NCI-H1417 treated with DMSO at 0.1 percent for 48 hours (cell line): ENCODE results near the gene RAPGEF2.
A peak's percentile ranks its signal among the peaks of the same experiment; 100 is the strongest.
"Not testable (repeated sequence)": the region's sequence is repeated elsewhere in the genome, so short reads cannot be mapped to it uniquely, and the experiment has no call there.

ENCODE experiments used
- DNase-seq: peaks from one replicate; lab custom pipeline; 2025; lab: John Stamatoyannopoulos, UW

Gene RAPGEF2

GRCh38 chr4:159161436-159161835 lies 58.6 kb downstream of the RAPGEF2 start:
- not testable (repeated sequence) for DNase-seq

GRCh38 chr4:159162576-159162975 lies 59.7 kb downstream of the RAPGEF2 start:
- no peak for DNase-seq

DNA sequence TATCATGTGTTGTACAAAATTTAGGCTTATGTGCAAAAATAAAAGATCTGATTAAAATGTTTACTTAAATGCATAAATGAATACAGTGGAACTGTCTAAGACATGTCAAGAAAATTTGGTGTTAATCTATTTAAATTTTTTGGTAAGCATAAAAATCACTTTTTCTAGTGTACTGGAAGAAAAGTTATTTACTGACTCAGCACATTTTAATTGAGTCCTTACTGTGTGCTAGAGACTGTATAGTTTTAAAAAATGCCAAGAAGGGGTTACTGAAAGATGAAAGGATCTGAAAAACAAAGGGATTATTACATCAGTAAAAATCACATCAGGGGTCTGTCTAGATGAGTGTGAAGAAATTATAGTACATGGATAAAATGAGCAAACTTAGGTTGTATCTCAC lies 60.6 kb downstream of the RAPGEF2 start:
- no peak for DNase-seq

DNA sequence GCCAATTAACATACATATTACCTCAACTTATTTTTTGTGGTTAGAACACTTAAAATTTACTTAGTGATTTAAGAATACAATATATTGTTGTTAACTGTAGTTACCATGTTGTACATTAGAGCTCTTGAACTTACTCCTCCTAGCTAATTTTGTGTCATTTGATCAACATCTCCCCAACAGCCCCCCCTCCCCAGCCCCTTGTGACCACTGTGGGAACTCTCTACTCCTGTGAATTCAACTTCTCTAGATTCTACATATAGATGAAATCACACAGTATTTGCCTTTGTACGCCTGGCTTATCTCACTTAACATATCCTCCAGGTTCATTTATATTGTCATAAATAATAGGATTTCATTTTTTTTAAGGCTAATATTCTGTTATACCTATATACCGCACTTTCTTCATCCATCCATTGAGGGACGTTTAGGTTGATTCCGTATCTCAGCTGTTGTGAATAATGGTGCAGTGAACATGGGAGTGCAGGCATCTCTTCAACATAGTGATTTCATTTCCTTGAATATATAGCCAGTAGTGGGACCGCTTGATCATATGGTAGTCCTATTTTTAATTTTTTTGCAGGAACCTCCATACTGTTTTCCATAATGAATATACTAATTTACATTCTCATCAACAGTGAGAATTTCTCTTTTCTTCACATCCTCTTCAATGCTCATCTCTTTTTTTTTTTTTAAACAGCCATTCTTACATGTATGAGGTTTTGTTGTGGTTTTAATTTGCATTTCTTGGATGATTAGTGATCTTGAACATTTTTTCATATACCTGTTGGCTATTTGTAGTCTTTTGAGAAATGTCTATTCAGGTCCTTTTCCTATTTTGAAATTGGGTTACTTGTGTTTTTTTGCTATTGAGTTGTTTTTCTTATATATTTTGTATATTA lies 66.8 kb downstream of the RAPGEF2 start:
- no peak for DNase-seq

DNA sequence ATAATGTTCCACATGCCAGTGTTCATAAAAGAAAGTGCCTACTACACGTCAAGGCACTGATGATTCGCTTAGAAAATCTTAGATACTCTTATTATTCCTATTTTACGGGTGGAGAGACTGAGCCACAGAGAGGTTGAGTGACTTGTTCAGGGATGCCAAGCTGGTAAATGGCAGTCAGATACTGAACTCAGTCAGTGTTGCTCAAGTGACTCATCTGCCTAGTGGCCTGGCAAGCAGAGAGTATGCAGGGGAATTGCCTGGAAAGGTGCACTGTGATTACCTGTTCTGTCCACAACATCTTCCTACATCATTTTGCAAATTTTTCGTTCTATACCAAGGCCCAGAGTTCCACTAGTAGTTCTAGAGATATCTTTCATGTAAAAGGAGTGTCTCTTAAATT lies 68.4 kb downstream of the RAPGEF2 start:
- DNase-seq = no peak

DNA sequence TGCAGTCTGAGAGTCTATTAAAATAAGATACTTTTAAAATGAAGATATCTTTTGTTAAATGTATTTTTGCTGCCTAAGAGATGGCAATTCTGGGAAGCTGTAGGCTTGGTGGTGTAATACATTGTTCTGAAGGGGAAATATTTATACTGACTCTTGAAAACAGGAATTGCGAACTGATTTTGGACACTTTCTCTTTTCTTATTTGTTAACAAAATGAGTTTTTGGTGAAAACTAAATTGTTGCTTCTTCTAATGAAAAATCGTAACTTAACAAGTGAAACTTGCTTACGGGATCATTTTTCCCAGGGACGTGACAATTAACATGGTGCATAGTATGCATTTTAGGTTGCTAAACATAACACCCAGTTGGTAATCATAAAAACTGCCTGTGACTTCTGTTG lies 71.0 kb downstream of the RAPGEF2 start:
- no peak for DNase-seq

GRCh38 chr4:159174645-159175084 lies 71.8 kb downstream of the RAPGEF2 start:
- DNase-seq = no peak

DNA sequence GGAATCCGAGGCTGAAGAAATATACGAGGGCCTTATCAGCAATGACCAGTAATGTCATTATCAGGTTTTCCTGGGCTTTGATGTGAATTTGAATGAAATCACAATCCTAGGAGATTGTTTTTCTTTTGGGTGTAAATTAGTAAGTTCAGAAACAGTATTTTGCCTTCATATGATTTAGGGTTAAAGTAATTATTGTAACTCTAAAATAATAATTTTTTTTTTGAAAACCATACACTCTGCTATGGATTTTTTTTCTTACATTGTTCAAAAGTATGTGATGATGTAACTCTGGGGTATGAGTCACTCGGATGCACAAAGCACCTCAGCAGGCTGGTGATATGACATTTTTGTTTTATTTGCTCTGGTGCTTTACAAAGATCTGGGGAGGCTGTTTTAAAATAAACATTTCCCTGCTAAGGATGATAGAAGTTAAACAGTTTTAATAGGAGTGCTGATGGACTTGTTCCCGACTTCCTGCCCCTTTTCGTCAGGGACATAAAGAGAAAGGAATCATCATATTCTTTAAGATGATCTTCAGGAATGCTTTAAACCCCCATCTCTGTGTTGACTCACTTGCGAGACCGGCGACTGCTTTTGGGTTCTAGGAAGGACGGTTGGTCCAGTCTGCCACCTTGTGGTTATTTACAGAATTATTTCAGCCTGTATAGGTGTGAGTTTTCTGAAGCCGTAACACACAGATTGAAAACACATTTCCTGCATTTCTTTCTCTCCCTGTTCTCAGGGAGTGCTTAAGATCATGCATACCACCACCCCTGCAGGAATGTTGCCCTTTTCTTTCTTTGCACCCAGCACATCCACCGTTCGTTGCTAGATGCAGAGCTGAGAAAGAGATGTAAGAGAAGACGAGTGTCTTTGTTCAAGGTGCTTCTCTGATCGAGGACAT lies 72.5 kb downstream of the RAPGEF2 start:
- peak; percentile 50 for DNase-seq

GRCh38 chr4:159175989-159176375 lies 73.1 kb downstream of the RAPGEF2 start:
- no peak for DNase-seq

DNA sequence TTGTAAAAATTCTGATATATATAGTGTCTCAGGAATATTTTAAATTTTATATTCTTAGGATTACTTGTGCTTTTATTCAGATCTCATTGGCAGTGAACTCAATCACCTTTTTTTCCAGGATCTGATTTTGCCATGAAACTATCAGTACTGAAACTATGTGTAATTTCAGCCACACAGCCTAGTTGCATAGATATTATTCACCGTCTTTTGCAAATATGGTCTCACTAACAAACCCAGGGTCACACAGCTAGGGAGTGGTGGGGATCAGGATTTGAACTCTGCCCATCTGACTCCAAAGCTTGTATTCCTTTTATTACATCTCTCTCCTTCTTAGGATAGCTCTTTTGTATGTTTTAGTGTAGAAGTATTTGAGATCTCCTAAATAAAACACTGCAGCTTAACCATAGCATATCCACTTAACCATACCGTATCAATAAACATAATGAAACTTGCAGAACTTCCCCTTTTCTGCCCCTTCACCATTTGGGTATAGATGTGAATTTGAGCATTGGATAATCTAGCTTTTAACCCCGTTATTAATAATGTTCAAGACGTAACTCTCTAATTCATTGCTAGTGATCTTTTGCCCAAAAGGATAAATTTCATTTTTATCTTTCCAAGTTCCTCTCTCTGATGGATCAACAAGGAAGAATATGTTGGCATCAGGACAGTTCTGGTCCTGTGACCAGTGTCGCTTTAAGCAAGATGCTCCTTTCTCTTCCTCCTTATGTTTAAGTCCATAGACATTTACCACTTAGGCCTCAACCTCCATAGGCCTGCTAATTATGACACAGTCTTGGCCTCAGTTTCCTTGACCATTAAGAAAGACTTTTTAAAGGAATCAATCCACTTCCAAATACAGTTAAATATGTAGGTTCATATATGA lies 74.6 kb downstream of the RAPGEF2 start:
- no peak for DNase-seq

- DNase-seq = no peak
Measured at GRCh38 chr4:159178151-159178546, 75.3 kb downstream of the RAPGEF2 start.

- no peak for DNase-seq
Measured at GRCh38 chr4:159178979-159179969, 76.4 kb downstream of the RAPGEF2 start.

DNA sequence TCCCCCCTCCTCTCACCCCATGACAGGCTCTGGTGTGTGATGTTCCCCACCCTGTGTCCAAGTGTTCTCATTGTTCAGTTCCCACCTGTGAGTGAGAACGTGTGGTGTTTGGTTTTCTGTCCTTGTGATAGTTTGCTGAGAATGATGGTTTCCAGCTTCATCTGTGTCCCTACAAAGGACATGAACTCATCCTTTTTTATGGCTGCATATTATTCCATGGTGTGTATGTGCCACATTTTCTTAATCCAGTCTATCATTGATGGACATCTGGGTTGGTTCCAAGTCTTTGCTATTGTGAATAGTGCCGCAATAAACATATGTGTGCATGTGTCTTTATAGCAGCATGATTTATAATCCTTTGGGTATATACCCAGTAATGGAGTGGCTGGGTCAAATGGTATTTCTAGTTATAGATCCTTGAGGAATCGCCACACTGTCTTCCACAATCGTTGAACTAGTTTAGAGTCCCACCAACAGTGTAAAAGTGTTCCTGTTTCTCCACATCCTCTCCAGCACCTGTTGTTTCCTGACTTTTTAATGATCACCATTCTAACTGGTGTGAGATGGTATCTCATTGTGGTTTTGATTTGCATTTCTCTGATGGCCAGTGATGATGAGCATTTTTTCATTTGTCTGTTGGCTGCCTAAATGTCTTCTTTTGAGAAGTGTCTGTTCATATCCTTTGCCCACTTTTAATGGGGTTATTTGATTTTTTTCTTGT lies 81.2 kb downstream of the RAPGEF2 start:
- not testable (repeated sequence) for DNase-seq

- DNase-seq = no peak
Measured at GRCh38 chr4:159185591-159186023, 82.7 kb downstream of the RAPGEF2 start.

- DNase-seq = no peak
Measured at GRCh38 chr4:159188646-159189045, 85.8 kb downstream of the RAPGEF2 start.

- DNase-seq = no peak
Measured at GRCh38 chr4:159190651-159191050, 87.8 kb downstream of the RAPGEF2 start.

GRCh38 chr4:159191989-159192388 lies 89.1 kb downstream of the RAPGEF2 start:
- no peak for DNase-seq

- no peak for DNase-seq
Measured at GRCh38 chr4:159193046-159193620, 90.3 kb downstream of the RAPGEF2 start.

DNA sequence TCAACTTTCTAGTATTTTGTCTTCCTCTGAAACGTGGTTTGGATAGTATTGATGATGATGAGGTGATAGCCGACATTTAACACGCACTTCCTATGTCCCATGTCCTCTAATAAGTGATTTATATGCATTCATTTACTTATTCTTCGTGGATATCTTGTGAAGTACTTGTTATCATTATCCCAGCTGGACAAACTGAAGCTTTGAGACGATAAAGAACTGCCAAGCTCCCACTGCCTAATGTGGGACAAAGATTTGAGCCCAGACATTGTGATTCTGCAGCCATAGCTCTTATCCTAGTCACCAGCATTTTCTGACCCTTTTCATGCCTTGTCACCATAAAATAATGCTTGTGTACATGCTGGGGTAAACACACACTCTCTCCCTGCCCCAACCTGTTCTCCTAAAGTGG lies 92.5 kb downstream of the RAPGEF2 start:
- no peak for DNase-seq
